ENCODE measurements around the gene JMJD8. TPM values are rescaled to one million over a fixed set of nuclear protein-coding genes. Genes with fewer than 3 reads are reported as not detected.

Gene JMJD8
- total RNA-seq, 1 donor from 2014 or later: 41.2 TPM

DNA sequence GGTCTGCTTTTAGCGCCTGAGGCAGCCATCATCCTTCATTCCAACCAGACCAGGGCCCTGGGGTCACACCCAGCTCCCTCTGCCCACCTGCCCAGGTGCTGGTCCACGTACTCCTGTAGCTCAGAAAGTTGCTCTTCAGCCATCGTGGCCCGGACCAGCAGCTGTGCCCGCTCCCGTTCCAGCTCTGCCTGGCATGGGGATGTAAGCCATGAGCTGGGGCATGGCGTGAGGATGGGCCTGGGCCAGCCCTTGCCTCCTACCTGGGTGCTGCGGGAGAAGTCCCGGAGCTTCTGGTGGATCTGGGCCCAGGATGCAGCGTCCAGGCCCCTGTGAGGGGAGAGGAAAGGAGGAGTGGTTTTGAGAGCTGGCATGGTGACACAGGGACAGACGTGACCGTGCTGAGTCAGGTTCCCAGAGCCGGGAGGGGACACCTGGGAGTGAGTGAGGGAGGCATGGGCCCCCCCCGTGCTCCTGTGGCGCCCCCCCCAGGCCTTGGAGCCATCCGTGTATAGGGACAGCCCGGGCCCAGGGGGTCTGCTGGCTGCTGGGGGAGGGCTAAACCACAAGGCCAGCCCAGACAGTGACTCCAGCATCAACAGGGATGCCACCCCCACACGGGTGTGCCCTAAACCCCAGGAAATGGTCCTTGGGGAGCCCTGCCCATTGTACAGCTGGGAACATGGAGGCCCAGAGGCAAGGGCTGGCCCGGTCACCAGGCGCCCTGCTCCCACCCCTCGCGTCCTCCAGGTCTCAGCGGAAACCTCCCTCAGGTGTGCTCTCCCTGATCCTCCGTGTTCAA is 38.9 kb upstream of the JMJD8 start:
- intact Hi-C loops (cut with micrococcal nuclease): no loop called here

- intact Hi-C loops (cut with micrococcal nuclease): no loop called here
Observed at GRCh38 chr16:721765-722540, 37.8 kb upstream of the JMJD8 start.

DNA sequence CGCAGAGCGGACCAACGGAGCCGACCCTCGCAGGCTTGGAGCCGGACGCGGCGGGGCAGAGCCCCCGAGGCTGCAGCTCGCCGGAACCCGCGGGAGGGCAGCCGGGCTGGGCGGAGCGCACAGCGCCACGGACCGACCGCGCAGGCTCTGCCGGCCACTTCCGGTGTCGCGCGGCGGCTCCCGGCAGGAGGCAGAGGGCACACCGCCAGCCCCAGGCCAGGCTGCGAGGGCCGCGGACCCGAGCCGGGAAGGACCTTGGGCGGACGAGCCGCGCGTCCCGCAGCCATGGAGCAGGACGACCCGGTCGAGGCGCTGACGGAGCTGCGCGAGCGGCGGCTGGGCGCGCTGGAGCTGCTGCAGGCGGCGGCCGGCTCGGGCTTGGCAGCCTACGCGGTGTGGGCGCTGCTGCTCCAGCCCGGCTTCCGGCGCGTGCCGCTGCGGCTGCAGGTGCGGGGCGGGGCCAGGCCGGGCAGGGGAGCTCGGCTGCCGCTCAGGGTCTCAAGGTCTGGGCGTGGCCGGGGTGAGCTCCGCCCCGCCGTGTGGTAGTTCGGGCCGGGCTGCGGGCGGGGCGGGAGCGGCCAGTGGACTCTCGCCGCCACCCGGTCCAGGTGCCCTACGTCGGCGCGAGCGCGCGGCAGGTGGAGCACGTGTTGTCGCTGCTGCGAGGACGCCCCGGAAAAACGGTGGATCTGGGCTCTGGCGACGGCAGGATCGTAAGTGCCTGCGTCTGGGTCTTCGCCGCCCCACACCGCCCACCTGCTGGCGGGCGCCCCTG is 37.0 kb upstream of the JMJD8 start, which contains the start of gene ANTKMT:
Gene ANTKMT, plus strand, starts transcription at position 157 of the 775 bp plus-strand sequence. Its CDS starts 129 bp downstream, at position 286.
- intact Hi-C loops (cut with micrococcal nuclease): no loop called here

DNA sequence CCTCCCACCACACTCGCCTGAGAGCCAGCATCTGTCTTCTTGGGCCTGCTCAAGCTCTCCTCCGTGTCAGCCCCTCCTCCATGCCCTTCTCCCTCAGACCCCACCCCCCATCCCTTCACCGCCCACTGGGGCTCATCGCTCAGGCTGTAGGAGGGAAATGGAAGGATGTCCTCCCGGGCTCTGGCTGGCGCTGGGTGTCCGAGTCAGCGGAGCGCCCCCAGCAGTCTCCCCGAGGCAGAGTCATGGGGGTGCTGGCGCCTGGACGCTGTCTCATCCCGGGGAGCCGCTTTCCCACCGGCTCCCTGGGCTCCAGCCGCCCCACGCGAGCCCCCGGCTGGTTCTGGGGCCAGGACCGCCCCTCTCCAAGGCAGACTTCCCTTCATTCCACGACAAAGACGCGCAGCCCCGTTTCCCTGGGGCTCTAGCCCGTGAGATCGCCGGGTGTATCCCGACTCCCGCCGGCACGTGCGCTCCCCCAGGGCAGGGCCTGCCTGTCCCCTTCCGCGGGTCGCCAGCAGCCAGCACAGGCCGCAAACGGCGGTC is 36.4 kb upstream of the JMJD8 start:
- intact Hi-C loops (cut with micrococcal nuclease): no loop called here

DNA sequence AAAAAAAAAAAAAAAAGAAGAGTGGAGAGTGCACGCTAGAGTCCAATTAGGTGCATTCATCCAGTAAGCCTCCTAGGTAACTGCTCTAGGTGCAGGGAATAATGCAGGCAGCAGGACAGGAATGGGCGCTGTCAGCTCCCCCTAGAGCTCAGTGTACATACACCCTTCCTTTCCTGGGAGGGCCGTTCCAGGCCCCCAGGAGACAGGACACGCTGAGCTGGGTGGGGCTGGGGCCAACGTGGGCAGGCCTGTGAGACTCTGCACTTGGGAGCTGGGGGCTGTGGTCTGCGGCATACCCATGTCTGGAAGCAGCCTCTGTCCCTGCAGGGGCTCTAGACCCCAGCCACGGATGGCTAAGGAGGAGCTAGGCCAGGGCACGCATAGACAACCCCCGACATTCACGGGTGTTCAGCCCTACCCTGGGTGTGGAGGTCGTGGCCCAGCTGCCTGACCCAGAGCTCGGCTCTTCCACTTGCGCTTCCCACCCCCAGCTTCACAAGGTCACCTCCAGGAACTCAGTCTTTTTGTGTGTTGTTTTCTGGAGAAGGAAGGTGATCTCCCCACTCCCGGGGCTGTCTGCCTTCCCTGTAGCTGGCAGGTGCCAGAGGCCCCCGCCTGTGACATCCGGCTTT is 35.8 kb upstream of the JMJD8 start:
- intact Hi-C loops (cut with micrococcal nuclease): no loop called here

GRCh38 chr16:718922-719321 is 34.8 kb upstream of the JMJD8 start:
- intact Hi-C loops (cut with micrococcal nuclease): no loop called here

DNA sequence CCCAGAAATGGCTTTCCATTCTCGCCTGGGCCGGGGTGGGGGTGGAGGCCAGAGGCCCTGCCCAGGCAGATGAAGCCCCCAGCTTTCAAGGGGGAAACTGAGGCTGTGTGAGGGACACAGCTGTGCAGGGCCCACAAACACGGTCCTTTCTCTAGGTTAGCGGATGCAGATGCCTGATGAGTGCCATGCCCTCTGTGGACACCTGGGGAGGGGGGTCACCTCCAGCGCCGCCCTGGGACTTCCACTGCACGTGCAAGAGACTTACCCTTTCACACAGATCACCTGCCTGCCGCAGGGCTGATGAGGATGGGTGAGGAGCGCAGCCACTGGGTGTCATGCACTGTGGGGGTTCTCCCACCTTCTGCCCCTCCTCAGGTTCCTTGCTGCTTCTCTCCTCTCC is 34.3 kb upstream of the JMJD8 start:
- intact Hi-C loops (cut with micrococcal nuclease): no loop called here

DNA sequence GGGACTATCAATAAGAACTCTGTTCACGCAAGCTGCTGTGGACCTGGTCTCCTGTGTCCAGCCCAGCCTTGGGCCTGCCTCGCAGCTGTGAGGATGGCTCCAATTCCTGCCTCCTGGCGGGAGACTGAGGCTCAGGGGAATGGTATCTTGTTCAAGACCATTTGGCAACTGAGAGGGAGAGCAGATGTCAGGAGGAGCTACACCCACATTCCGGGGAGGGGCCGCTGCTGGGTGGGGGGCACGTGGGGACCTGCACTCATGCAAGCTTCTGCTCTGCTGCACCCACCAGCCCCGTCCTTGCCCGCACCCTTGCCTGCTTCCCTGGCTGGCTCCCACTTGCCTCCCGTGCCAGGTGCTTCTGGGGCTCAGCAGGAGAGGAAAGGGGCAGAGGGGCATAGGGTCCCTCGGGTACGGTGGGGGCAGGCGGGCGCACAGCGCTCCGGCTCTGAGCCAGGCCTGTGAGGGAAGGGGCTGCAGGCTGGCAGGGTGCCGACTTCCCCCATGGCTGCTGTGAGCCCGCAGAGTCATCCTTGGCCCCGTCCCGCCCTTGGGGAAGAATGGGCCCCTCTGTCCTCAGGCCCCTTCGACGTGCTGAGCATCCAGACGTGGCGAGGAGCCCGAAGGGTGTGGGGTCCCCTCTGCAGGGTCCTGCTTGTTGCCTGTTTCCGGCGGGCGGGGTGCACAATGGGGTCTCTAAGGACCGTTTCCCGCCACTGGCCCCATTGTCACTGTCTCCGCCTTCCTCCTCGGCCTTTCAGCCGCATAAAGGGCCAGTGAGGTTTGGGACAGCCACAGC is 33.5 kb upstream of the JMJD8 start:
- intact Hi-C loops (cut with micrococcal nuclease): no loop called here

DNA sequence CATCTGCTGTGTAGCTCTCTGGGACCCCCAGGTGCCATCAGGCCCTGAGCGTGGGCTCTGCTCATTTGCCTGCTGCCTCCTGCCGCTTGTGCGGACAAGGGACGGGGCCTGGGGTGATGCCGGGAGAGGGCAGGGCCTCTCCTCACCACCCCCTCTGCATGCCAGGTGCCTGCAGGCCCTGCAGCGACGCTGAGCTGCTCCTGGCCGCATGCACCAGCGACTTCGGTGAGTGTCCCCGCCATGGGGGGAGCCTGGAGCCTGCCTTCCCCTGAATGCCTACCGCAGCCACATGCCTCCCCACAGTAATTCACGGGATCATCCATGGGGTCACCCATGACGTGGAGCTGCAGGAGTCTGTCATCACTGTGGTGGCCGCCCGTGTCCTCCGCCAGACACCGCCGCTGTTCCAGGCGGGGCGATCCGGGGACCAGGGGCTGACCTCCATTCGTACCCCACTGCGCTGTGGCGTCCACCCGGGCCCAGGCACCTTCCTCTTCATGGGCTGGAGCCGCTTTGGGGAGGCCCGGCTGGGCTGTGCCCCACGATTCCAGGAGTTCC is 32.7 kb upstream of the JMJD8 start:
- intact Hi-C loops (cut with micrococcal nuclease): no loop called here

DNA sequence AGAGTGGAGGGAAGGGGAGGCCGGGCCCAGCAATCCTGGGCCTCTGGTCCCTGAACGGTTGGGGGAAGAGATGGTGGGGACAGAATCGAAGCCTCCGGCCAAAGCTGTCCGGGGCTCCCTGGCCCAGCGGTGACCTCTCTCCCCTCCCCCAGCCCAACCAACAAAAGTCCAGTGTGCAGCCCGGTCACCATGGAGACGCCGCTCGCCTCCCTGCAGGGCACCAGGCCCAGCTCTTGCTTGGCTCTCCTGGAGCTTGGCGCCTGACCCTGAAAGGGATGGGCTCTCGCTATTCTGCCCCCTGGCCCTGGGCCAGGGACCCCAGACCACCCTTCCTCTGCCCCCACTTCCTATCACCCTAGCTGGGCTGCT is 32.0 kb upstream of the JMJD8 start:
- intact Hi-C loops (cut with micrococcal nuclease): no loop called here

DNA sequence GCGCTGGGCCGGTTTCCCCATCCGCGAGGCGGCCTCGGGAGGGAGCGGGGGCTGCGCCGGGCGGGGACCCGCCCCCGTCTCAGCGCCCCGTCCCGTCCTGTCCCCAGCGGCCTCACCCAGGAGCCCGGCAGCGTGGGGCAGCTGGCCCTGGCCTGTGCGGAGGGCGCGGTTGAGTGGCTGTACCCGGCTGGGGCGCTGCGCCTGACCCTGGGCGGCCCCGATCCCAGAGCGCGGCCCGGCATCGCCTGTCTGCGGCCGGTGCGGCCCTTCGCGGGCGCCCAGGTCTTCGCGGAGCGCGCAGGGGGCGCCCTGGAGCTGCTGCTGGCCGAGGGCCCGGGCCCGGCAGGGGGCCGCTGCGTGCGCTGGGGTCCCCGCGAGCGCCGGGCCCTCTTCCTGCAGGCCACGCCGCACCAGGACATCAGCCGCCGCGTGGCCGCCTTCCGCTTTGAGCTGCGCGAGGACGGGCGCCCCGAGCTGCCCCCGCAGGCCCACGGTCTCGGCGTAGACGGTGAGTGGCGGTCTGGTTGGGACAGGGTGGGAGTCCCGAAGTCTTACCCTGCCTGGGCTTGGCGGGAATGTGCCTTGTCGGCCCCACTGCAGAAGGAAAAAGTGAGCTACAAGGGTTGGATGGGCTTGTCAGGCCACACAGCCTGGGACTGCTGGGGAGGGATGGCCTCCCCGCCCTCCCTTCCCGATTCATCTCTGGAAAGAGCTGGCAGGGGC is 31.5 kb upstream of the JMJD8 start:
- intact Hi-C loops (cut with micrococcal nuclease): no loop called here

GRCh38 chr16:714558-715476 is 30.7 kb upstream of the JMJD8 start, which contains the start of gene METRN:
TSS of gene METRN (plus strand) at chr16:715118. CDS start at chr16:715290, 172 bp downstream.
- intact Hi-C loops (cut with micrococcal nuclease): loop anchor here (1.0 to 5.0 kb wide), 3 partner anchors 25 to 342 kb away; partner anchors contain the start of gene CIAO3

- intact Hi-C loops (cut with micrococcal nuclease): loop anchor here (1.0 to 5.0 kb wide), 3 partner anchors 26 to 343 kb away; partner anchors contain the start of gene CIAO3
Observed at GRCh38 chr16:714079-714478, 29.9 kb upstream of the JMJD8 start.

DNA sequence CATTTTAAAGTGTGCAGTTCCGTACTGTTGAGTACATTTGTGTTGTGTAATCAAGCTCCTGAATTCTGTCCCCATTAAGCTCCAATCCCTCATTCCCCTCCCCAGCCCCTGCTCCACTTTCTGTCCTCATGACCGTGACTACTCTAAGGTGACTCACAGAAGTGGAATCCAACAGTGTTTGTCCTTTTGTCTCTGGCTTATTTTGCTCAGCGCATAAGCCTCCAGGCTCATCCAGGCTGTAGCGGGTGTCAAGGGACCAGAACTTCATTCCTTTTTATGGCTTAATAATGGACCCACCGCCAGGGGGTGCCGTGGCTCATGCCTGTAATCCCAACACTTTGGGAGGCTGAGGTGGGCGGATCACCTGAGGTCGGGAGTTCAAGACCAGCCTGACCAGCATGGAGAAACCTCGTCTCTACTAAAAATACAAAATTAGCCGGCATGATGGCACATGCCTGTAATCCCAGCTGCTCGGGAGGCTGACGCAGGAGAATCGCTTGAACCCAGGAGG is 28.7 kb upstream of the JMJD8 start:
- intact Hi-C loops (cut with micrococcal nuclease): loop anchor here (2.0 to 5.0 kb wide), 2 partner anchors 345 to 390 kb away; no protein-coding TSS in a partner anchor

DNA sequence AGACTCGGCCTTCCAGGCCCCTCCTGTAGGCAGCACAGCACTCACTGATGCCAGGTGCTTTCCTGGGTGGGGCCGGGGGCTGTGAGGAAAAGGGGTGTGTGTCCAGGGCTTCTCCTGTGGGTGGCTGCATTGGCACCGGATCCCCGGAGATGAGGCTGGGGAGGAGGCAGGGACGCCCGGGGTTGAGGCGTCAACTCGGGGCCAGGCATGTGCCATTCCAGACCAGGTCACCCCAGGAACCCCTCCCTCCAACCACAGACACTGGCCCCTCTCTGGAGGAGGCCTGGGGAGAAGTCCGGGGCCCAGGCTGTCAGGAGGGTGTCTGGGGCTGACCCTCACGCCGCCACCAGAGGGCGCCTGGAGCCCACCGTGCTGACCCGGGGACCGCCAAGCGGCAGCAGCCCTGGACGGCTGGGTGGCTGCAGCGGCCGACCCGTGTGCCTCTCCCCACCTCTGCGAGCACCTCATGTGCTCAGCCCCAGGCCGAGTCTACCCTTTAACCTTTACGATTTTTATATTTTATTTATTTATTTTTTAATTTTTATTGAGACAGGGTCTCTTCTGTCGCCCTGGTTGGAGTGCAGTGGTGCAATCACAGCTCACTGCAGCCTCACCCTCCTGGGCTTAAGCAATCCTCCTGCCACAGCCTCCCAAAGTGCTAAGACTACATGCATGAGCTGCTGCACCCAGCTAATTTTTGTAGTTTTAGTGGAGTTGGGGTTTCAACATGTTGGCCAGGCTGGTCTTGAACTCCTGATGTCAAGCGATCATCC is 27.6 kb upstream of the JMJD8 start:
- intact Hi-C loops (cut with micrococcal nuclease): loop anchor here (1.0 to 5.0 kb wide), 4 partner anchors 22 to 391 kb away; no protein-coding TSS in a partner anchor

DNA sequence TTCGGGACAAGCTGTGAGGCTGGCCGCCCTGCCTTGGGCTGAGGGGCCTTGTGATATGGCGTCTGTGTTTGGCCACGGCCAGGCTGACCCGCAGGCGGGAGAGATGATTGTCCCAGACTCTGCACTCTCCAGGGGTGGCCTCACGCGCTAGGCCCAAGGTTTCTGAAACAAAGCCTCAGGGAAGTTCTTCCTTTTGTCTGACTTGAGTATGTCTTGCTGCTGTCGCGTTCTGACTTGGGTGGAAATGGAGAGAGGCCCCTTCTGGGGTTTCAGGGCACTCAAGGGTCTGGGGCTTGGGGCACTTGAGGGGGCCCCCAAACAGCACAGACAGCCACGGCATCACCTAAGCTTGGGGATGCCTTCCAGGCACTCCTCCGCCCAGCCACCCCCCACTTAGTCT is 26.9 kb upstream of the JMJD8 start:
- intact Hi-C loops (cut with micrococcal nuclease): loop anchor here (1.0 to 5.0 kb wide), 3 partner anchors 22 to 346 kb away; no protein-coding TSS in a partner anchor
